ENCODE measurements around the gene M1AP.
"Not testable (repeated sequence)": the region's sequence is repeated elsewhere in the genome, so short reads cannot be mapped to it uniquely, and the experiment has no call there.

Gene M1AP

GRCh38 chr2:74561022-74561421 lies 87.1 kb downstream of the M1AP start:
- not testable (repeated sequence) for DNase-seq

DNA sequence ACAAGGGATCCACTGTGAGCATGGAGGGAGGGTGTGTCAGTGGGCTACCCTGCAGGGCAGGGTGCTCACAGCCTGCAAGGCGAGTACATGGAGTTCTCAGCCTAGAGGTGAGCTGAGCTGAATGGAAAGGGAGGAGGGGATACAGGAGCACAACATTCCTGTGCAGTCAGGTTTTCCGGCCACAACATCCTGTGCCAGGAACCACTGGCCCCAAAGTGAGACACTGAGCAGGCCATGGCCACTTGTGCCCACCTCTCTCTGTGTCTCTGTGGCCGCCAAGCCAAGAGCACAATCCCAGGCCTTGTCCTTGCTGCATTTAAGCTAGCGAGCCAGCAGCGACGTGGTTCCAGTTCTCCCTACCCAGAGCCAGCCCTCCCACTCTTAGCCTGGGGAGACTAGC lies 87.5 kb downstream of the M1AP start:
- no peak for DNase-seq

GRCh38 chr2:74559912-74560311 lies 88.2 kb downstream of the M1AP start:
- DNase-seq: no peak

- no peak for DNase-seq
These were observed 89.6 kb downstream of the M1AP start for GRCh38 chr2:74558284-74559230.

DNA sequence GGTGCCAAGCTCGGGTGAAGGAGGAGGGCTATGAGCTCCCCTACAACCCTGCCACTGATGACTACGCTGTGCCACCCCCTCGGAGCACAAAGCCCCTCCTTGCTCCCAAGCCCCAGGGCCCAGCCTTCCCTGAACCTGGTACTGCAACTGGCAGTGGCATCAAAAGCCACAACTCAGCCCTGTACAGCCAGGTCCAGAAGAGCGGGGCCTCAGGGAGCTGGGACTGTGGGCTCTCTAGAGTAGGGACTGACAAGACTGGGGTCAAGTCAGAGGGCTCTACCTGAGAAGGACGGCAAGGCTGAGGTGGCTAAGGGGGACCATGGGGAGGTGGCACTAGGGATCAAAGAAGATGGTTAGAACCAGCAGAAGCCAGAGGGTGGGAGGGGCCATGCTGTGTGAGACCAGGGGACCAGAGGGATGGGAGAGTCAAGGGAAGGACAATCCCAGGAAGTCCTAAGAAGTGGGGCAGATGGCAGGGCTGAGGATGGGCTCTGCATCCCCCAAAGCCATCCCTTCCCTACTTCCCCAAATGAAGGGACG lies 91.2 kb downstream of the M1AP start:
- no peak for DNase-seq

GRCh38 chr2:74556159-74556558 lies 92.0 kb downstream of the M1AP start:
- no peak for DNase-seq

DNA sequence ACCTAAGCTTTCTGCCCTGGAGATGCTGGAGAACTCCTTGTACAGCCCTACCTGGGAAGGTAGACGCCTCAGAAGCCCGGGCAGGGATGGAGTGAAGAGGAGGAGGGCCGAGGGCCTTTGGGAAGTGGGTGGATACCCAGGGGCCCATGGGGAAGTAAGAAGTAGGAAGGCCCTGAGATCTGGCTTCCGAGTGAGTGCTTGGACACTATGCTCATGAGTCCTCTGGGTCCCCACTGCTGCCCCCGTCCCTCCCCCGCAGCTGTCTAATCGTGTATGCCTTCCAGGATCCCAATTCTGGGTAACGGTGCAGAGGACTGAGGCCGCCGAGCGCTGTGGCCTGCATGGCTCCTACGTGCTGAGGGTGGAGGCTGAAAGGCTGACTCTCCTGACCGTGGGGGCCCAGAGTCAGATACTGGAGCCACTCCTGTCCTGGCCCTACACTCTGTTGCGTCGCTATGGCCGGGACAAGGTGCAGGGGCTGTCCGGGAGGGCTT lies 92.5 kb downstream of the M1AP start:
- no peak for DNase-seq

- peak; percentile 89 for DNase-seq
These were observed 93.2 kb downstream of the M1AP start for GRCh38 chr2:74554820-74555531.

DNA sequence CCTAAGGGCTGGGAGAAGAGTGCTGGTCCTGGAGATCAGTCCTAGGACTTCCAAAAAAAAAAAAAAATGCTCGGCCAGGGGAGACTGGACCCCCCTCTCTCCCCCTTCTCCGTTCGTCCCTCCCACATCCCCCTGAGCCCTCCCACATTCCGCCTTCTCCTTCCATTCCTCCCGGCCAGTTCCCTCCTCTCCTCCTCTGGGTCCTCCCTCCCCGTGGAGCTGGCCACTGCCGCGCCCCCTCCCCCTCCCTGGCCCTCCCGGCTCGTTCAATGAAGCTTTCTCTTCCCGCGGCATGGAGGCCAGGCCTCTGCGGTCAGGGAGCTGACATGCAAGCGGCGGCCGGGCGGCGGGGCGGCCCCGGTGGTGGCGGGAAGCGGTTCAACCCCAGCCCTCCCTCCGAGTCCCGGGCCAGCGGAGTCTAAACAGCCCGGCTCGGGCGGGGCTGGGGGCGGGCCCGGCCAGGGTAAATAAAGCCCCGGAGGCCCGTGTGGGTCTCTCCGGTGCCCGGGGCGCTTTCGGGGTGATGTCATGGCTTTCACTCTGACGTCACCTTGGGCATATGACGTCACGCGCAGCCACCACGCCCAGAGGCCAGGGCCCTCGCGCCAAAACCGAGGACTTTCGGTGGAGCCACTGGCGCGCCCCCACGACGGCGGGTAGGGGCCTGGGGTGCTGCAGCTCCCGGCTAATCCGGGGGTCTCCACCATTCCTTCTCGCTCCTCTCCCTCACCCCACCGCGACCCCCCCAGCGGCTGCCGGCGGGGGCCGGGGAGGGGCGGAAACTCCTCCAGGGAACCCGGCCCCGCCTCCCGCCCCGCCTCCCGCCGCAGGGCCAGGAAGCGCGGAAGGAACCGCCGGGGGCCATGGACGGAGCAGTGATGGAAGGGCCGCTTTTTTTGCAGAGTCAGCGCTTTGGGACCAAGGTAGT lies 94.0 kb downstream of the M1AP start, which contains the start of the genes DOK1 and LOXL3:
TSS of gene DOK1 (plus strand) at position 829 of the 928 bp plus-strand sequence. CDS start at position 864, 35 bp downstream.
TSS of gene LOXL3 (minus strand) at position 51 of the 928 bp plus-strand sequence. CDS start 1,308 bp downstream, outside the sequence.
- peak; percentile 96 for DNase-seq

- DNase-seq: peak; percentile 85
These were observed 95.0 kb downstream of the M1AP start for GRCh38 chr2:74552914-74553811.

DNA sequence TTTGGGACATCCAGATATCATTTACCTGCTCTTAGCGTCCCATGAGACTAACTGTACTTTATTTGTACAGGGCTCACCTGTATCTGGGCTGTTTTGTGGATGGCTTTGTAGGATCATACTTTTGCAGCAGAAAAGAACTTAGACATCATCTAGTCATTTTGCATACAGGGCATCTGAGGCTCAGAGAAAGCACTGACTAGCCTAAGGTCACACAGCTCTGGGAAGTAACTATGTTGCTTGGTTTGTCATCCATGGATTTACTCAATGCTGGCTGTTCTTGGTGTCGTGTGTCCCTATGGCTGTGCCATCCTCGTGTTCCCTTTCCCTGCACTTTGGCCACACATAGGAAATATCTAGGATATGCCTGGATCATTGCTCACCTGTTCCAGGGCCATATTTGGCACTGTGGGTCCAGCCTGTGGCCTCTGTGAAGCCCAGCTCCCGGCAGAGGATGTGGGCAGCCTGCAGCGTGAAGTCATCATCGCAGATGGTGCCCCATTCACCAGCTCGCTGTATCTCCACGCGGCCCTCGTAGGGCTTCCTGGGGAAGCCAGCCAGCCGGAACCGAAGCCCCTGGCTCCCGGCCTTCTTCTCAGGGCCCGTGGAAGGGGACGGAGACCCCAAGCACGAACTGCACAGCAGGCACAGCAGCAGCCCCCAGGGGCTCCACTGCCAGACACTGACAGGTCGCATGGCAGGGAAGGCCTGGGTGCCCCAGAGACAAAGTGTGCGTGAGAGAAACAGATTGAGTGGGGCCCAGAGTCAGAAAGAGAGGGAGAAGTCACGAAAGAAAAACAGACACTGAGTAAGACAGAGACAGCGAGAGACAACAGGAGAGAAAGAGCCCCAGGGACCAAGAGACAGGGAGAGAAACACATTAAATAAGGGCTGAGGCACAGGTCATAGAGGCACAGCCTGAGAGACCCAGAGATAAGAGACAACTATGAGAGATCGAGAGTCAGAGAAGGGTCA lies 95.9 kb downstream of the M1AP start:
- no peak for DNase-seq

- no peak for DNase-seq
These were observed 96.6 kb downstream of the M1AP start for GRCh38 chr2:74551530-74551929.

GRCh38 chr2:74550231-74550630 lies 97.9 kb downstream of the M1AP start:
- no peak for DNase-seq

GRCh38 chr2:74548900-74549826 lies 99.0 kb downstream of the M1AP start:
- DNase-seq: peak; percentile 69

GRCh38 chr2:74548285-74548899 lies 99.7 kb downstream of the M1AP start:
- DNase-seq: peak; percentile 56

GRCh38 chr2:74546004-74546403 lies 102.1 kb downstream of the M1AP start:
- no peak for DNase-seq

- DNase-seq: no peak
These were observed 103.5 kb downstream of the M1AP start for GRCh38 chr2:74544634-74545033.

DNA sequence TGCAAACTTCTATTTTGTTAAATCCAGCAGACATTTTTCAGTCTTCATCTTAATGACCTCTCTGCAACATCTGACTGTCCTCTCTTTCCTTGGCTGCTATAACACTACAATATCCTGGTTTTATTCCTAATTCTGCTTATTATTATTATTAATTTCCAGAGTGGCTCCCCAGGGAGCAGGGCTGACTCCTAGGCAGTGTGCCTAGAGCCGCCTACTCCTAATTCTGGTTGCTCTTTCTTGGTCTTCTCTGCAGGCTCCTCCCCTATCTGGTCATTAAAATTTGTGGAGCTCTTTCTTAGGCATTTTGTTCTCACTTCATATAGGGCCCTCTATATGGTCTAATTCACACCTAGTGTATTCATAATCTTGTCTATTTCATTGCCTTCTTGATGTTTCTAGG lies 105.2 kb downstream of the M1AP start:
- DNase-seq: no peak

Data from eye (tissue), 1 donor.